Erythroblast (primary cell): ENCODE results near the gene DCAF10.
"Not testable (repeated sequence)": the region's sequence is repeated elsewhere in the genome, so short reads cannot be mapped to it uniquely, and the experiment has no call there.

Experiments used
- DNase-seq, 2 experiments: peaks; one replicate each; lab custom pipeline; 2025; lab: John Stamatoyannopoulos, UW
- GATA1 ChIP-seq: IDR thresholded peaks from 2 replicates; pipeline ENCODE4 v1.6.1; 2011; ENCODE audit warnings: low read depth, mild to moderate bottlenecking, control low read depth, low read length, moderate library complexity
- POLR2A ChIP-seq: IDR thresholded peaks from 2 replicates; pipeline ENCODE4 v1.6.1; 2011; ENCODE audit warnings: mild to moderate bottlenecking, low read length

The DCAF10 gene

GRCh38 chr9:37775216-37775919 is 25.2 kb upstream of the DCAF10 start:
- no peak for TF ChIP-seq POLR2A
- TF ChIP-seq GATA1 = no peak
- DNase-seq = no peak

GRCh38 chr9:37776328-37776727 is 24.3 kb upstream of the DCAF10 start:
- DNase-seq = no peak
- TF ChIP-seq POLR2A (no peak), GATA1 (no peak)

- no peak for DNase-seq
- TF ChIP-seq POLR2A = no peak
- no peak for TF ChIP-seq GATA1
Measured at GRCh38 chr9:37778534-37778933, 22.1 kb upstream of the DCAF10 start.

- no peak for TF ChIP-seq POLR2A
- TF ChIP-seq GATA1 = no peak
- DNase-seq = peak; percentile 51 to 65
Measured at GRCh38 chr9:37784291-37784615, 16.3 kb upstream of the DCAF10 start.

GRCh38 chr9:37784616-37785483 is 15.7 kb upstream of the DCAF10 start, which contains the start of gene EXOSC3:
Gene EXOSC3, minus strand, starts transcription at chr9:37785064. Its CDS starts 20 bp downstream, at chr9:37785044.
- DNase-seq = peak; percentile 94 to 95
- peak; percentile 96 for TF ChIP-seq POLR2A
- TF ChIP-seq GATA1 = no peak

- no peak for TF ChIP-seq POLR2A
- TF ChIP-seq GATA1 = no peak
Measured at GRCh38 chr9:37787059-37787458, 13.5 kb upstream of the DCAF10 start.

GRCh38 chr9:37788332-37788731 is 12.3 kb upstream of the DCAF10 start:
- no peak for TF ChIP-seq GATA1
- TF ChIP-seq POLR2A = no peak
- DNase-seq = no peak

More at GRCh38 chr9:37787059-37787458, 13.5 kb upstream of the DCAF10 start:
- no peak for DNase-seq

- TF ChIP-seq POLR2A (no peak), GATA1 (no peak)
- peak; percentile 26 to 57 for DNase-seq
Measured at GRCh38 chr9:37790096-37790495, 10.5 kb upstream of the DCAF10 start.

GRCh38 chr9:37792122-37792521 is 8.5 kb upstream of the DCAF10 start:
- no peak for DNase-seq
- TF ChIP-seq POLR2A = no peak
- TF ChIP-seq GATA1 = no peak

GRCh38 chr9:37796232-37796631 is 4.4 kb upstream of the DCAF10 start:
- TF ChIP-seq POLR2A (no peak), GATA1 (no peak)
- no peak for DNase-seq

GRCh38 chr9:37798677-37799076 is 1.9 kb upstream of the DCAF10 start:
- TF ChIP-seq GATA1 (no peak), POLR2A (no peak)
- DNase-seq = no peak

- no peak for TF ChIP-seq GATA1
- no peak for TF ChIP-seq POLR2A
- DNase-seq = peak; percentile 79 to 86
Measured at GRCh38 chr9:37801287-37801850, 772 bp downstream of the DCAF10 start.

- TF ChIP-seq POLR2A (no peak), GATA1 (no peak)
- DNase-seq = peak; percentile 46 to 56
Measured at GRCh38 chr9:37801959-37802711, 1.5 kb downstream of the DCAF10 start.

- TF ChIP-seq GATA1 (no peak), POLR2A (no peak)
- no peak for DNase-seq
Measured at GRCh38 chr9:37806271-37806670, 5.7 kb downstream of the DCAF10 start.

- DNase-seq = not testable (repeated sequence)
Measured at GRCh38 chr9:37809676-37810075, 9.1 kb downstream of the DCAF10 start.
